C1 segment of cervical spinal cord (tissue), 14 donors: Measurements from ENCODE around the gene TMEM81.

Experiments used
- DNase-seq, 14 donors: peaks; one replicate each; lab custom pipeline; 2025; lab: John Stamatoyannopoulos, UW

TMEM81 gene

DNA sequence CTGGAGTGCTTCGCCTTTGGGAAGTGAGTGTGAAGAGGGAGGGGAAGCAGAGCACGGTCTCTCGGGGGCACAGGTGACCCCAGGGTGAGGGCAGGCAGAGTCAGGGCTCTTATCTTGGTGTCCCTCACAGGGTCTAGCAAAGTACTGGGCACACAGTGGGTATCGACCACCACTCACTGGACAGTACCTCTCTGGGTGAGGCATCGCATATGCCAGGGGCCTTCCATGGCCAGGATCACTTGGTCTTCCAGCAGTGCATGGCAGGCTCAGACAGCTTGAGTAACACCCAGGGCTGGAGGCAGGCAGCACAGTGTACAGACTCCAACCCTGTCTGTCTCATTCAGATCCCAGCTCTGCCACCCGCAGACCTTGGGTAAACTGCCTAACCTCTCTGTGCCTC is 24.6 kb downstream of the TMEM81 start:
- DNase-seq: no peak

DNA sequence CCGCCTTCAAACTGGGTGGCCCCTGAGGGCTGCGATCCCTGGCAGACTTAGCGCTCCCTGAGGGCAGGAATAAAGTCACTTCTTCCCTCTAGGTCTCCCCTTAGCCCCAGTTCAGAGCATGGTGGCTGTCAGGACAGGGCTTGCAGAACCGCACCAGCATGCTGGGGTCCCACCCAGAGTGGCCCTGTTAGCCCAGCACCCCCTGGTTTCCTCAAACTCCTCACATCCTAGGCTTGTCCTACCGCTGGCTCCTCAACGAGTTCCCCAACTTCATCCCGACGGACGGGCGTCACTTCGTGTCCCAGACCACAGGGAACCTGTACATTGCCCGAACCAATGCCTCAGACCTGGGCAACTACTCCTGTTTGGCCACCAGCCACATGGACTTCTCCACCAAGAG is 25.4 kb downstream of the TMEM81 start:
- no peak for DNase-seq

DNA sequence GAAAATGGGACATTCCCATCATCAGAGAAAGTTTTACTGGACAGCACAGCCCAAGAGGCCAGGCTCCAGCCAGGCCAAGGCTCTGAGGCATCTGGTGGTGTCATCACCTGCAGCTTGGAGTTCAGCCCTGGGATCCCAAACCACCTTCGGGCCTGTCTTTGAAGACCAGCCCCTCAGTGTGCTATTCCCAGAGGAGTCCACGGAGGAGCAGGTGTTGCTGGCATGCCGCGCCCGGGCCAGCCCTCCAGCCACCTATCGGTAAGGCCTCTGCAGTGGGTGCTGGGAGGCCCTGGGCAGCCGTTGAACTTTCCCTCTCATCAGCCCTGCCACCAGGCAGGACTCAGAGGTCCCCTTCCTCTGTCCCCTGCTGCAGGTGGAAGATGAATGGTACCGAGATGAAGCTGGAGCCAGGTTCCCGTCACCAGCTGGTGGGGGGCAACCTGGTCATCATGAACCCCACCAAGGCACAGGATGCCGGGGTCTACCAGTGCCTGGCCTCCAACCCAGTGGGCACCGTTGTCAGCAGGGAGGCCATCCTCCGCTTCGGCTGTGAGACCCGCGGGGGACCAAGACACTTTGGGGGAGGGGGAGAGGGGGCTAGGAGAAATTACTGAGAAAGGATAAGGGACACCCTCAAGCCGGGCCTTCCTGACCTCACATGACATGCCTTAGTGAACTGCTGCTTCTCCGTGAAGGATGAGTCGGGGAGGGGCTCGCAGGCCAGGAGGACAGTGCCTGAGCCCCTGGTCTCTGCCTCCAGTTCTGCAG is 26.3 kb downstream of the TMEM81 start:
- no peak for DNase-seq

DNA sequence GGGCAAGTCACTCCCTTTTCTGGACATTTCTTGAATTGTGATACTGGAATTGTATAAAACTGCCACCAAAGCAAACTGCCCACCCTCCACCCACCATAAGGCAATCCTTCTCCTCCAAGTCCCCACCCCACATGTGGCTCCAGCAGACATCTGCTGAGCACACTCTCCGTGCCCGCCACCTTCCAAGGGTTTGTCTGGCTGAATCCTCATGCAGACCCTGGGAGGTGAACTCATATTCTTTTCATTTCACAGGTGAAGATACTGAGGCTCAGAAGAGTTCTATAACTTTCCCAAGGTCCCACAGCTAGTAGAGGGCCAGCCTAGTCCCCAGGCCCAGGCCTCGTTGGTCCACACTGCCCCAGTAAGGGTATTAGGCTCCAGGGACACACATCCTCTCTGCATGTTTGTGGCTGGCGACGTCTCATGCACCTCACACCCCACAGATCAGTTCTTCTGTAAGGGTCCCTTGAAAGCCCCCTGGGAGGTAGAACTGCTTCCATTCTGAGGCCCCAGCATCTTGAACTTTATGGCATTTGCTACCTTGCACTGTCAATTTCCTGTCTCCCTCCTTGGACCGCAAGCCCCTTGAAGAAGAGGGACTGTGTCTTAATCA is 27.2 kb downstream of the TMEM81 start:
- DNase-seq: no peak

DNA sequence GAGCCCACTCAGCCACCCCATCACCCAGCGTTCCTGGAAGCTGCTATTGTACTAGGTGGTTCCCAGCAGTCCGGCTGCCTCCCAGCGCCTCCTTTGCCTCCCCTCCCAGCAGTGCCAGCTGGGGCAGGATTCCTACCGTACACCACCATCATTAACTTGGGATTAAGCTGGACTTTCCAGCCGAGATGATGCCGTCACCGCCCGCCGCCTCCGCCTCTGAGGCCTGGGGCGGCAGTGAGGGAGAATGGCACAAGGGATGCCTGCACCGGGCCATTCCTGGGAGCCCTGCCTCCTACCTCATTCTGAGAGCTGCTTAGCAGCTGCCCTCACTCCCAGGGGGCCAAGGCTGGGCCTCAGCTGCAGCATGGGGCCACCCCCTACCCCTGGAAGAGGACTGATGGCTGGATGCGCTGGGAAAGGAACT is 28.1 kb downstream of the TMEM81 start:
- peak in 1 of 14 donors; percentile 63 for DNase-seq

DNA sequence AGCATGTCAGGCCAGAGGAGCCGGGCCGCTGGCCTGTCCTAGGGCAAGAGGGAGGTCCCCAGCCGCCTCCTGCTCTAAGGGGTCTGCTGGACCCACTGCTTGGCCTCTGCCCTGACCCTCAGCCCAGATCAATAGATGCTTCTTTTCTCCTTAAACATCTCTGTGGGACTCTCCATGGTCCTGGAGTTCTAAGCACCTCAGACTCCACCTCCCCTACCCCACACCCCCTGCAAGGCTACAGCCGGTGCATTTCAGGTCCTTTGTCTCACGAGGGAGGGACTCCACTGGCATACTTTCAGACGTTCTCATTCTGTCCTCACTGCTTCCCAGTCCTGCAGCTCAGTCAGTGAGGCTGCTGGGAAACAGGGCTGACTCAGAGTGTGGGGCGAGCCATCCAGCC is 30.2 kb downstream of the TMEM81 start:
- DNase-seq: peak in 1 of 14 donors; percentile 72

DNA sequence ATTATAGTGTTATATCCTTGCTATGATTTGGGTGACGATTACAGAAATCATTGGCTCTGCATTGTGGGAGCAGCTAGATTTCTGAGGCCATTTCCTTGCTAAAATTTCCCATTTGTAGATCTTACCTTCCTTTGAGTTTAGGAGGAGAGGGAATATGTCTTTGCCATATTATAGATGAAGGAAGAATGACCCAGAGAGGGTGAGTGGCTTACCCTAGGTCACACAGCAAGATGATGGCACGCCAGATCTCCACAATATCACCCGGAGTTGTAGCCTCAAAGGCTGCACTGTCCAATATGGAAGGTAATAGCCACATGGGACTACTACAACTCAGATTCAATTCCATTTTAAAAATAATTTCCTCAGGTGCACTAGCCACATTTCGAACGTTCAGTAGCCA is 31.0 kb downstream of the TMEM81 start:
- no peak for DNase-seq

DNA sequence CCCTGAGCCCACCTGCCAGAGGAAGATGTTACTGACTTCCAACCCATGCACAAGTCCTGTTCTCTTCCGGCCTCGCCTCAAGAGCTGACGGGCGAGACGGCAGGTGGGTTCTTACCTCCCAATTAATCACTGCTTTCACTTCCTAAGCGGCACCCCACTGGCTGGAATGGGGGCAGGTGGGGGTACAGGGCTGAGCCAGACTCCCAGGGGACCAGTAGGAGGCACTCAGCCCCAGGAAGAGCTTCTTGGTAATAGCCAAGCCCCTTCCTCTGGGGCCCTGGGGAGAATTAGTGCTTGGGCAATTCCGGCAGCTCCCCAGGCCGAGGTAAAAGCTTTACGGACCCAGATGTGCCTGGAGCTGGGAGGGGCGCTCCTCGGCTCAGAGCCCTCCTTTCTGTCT is 31.6 kb downstream of the TMEM81 start:
- DNase-seq: no peak

DNA sequence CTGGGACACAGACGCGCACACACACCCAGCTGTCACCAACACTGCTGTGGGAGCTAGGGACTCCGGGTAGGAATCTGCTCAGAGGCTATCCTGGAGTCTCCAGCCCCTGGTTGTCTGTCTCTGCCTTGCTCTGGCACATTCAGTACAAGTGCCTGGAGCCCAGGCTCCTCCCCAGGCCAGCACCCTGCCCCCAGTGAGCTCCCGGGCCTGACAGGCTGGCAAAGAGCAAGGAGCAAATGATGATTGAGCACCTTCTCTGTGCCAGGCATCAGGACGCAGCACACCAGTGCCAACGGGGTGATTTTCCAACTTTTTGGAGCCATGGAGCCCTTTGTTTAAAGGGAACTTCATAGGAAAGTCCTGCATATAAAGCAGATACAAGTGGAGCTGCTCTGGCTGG is 34.8 kb downstream of the TMEM81 start:
- DNase-seq: peak in 10 of 14 donors; percentile 19 to 82 (median 58)

DNA sequence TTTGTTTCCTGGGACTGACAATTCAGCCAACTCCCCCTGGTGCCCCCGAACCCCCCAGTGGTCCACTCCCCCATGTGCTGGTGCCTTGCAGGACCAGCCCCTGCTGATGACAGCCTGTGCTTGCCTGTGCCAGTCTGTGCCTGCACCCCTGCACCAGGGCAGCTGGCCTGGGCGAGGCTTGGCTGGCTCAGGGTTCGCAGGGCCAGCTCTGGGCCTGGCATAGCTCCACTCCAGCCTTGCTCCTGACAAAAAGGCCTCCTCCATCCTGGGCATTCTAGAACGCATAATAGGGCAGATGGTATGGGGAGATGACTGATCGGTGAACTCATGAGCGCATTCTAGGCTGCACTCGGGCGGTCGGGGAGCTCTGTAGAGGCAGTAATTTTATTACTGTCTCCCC is 35.9 kb downstream of the TMEM81 start:
- peak in 13 of 14 donors; percentile 44 to 97 (median 82) for DNase-seq

DNA sequence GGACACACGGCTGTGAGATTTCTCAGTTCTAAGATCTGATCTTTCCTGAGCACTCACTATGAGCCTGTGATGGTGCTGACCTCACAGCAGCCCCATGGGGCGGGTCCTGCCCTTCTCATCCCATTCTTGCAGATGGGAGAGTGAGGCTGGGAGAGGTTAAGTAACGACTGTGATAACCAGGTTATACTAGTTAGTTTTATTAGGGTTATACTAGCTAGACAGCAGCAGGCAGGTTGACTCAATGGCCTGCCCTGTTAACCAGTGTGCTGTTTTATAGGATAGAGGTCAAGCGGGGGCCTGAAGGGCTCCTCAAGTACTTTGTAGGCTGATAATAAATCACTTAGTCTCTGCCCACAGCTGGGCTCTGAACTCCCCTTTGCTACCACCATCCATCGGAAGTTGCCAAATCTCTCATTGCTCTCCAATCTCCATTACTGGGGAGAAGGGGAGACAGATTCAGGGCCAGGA is 36.5 kb downstream of the TMEM81 start:
- peak in 4 of 14 donors; percentile 68 to 77 (median 70) for DNase-seq

DNA sequence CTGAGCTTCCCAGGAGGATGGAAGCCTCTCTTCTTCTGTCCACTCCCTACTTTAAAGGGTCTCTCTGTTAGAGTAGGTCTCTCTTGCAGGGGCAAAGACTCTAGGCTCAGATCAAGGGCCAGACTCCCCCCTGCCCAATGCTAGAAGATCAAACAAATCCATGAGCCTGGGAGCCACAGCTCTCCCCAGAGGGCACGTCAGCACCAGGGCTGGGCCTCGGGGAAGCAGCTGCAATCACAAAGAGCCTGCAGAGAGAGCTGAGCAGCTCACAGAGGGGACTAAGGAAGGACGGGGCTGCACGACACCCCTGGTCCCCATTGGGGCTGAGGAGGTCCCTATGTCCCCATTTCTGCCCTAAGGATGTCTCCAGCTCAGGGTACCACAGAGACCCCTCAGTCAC is 37.4 kb downstream of the TMEM81 start:
- peak in 7 of 14 donors; percentile 33 to 84 (median 68) for DNase-seq

DNA sequence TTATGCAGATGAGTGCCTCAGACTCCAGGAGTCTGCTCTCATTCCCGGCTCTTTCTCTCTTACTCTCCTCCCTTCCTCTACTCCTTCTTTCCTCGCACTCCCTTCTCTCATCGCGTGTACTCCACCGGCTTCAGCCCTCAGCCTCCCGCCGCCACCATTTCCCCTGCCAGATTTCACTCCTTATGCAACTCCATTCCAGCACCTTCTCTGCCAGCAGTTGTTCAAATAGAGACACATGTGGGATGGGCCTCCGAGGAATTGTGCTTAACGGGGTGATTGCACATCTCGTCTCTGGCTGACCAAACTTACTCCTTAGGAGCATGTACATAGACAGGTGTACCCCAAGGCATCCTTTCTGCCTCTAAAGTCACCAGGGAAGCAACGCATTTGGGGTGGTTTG is 39.1 kb downstream of the TMEM81 start:
- no peak for DNase-seq

DNA sequence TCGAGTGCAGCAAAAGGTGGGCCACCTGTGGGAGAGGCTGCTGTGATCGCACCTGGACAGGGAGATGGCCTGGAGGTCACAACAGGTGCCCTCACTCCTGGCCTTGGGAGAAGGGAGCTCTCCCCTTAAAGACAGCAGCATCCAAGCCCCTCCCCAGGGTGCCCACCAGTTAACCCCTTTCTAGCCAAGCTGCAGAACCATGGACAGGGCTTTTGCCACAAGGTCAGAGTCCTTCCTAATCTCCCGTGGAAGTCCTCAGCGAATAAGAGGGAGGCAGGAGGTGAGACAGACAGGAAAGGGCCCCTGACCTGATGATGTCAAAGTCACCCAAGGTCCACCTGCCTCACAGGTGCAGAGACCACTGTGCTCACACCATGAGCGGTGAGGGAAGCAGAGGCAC is 39.5 kb downstream of the TMEM81 start:
- no peak for DNase-seq

DNA sequence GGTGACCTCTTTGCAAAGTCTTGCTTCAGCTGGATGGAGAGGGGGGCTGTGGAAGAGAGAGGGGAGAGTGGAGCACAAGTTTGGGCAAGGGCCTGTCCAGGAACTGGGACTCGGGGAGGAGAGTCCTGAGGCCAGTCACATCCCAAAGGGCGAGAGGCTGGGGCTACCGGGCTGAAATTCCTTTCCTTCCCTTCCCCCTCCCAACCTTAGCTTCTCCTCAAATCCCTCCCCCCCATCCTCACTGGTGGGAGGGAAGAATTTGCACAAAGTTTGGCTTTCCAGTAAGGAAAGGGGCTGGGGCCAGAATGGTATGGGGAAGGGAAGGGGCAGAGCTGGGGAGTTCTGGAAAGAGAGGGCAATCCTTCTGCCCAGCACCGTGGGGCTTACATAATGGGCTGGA is 40.4 kb downstream of the TMEM81 start:
- DNase-seq: no peak

DNA sequence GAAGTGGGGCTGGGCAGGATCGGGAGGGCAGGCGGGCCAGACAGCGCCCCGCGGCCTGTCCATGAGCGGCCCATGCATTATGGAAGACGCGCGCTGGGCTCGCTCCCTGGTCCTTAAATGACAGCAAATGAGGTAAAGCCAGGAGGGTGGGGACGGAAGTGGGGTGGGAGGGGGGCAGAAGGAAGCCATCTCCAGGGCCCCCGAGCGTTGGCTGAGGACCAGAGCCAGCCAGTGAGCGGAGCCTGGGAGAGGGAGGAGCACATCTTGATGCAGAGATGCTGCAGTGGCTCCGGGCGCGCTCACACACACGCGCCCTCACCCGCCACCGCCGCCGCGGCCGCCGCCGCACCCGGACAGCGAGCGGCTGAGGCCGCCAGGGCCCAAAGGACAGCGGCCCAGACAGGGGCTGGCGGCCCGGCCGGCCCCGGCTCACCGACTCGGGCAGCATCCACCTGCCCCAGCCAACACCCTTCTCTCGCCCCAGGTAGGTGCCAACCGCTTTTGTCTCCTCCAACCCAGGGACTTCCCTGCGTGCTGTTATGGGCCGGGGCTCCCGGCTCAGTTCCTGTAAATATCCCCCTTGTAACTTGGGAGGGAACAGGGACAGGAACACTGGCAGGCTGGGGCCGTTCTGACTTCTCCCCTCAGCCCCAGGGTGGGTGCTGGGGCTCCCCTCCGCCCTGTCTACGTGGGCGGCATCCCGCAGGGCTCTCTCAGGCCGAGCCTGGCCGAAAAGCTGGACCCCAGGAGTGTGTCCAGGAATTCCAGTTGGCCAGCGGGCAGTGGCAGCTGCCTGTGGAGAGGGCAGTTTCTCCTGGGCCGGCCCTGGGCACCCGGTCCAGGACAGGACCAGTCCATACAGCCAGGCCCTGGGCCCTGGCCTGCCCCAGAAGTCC is 41.1 kb downstream of the TMEM81 start, which contains the start of gene CNTN2:
TSS of gene CNTN2 (plus strand) at position 302 of the 896 bp plus-strand sequence. CDS start 9,974 bp downstream, outside the sequence.
- DNase-seq: peak in 12 of 14 donors; percentile 41 to 88 (median 70)

DNA sequence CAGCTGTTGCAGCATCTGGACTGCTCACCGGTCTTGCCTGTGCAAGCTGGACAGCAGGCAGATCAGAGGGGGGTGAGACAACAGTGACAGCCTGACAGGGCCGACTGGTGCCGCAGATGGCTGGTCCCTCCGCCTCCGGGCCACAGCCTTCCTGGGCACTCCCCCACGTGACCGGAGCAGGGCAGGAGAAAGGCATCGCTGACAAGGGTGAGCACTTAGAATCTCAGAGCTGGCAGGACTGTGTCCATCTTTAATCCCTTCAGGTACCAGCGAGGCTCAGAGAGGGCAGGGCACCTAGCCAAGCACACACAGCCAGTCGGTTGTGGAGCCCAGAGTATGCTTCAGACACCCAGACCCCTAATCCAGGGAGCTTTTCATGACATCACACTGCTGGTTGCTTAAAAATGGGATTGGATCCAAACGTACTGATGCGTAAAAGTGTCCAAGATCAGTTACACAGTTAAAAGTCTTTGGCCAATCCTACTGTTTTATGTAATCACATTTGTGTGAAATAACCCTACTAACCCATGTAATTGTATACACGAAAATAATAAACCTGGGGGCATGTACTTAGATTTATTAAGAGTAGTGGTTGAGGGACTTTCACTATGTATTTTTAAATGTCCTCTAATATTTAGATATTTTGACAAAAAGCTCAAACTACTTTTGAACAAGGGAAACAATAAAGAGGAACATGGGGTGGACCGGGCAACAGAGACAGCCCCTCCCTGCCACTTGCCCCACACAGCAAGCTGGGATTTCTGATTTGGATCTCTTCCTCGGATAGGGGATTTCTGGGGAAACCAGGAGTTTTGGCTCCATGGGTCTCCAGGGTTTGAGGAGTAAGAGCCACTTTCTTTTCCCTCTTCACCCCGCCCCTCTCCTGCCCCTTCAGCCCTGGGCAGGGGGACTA is 42.0 kb downstream of the TMEM81 start:
- peak in 9 of 14 donors; percentile 27 to 91 (median 49) for DNase-seq

DNA sequence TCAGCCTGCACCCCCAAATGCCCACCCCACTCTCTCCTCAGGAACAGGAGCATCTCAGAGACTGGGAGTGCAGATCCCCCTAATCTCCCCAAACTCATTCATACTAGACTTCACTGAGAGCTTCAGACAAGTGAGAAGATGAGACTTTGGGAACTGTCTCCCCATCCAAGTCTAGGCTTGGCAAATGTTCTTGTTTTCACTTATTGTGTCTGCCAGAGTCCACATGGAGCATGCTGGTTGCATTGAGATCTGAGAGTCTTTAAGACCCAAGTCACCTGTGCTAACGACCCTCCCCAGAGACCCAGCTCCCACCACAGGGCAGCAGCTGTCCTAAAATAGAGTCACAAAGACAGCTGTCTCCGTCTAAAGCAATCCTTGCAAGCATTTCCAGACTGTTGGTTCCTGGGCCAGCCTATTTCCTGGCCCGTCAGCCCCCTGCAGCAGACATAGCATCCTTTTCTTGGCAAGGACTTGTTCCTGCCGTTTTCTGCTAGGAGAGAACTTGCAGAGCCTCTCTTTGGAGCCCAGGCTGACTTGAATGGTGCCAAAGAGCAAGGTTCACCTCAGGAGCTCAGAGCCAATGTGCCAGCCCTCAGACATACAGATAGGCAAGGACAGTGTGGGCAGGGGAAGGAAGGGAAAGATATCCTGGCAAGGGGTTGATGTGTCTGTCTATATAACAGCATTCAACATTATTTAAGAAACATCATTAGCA is 43.1 kb downstream of the TMEM81 start:
- peak in 1 of 14 donors; percentile 52 for DNase-seq

DNA sequence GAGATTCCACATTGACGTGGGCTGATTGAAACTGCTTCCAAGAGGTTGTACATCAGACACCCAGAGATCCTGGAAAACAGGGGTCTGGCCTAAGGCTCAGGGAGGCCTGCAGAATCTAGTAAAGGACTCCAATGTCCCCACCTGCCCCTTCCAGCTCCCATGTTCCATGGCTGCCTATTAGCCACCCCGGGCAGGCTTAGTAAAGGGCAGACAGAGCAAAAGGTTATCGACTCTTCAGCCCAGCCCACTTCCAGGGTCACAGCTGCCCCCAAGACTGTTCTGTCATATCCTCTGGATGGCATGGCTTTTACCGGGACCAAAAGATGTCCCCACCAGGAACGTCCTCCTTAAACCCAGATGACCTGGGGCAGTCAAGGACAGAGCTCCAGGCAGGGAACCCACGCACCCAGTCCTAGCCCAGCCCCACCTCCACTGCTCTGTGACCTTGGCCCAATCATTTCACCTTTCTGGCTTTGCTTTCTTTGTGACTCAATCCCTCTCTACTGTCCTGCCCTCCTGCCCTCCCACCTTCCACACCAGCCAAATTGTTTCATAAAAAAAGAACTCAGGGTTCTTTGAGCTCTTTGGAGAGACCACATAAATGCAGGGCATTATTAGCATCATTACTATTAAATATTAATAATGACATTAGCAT is 46.0 kb downstream of the TMEM81 start:
- no peak for DNase-seq

DNA sequence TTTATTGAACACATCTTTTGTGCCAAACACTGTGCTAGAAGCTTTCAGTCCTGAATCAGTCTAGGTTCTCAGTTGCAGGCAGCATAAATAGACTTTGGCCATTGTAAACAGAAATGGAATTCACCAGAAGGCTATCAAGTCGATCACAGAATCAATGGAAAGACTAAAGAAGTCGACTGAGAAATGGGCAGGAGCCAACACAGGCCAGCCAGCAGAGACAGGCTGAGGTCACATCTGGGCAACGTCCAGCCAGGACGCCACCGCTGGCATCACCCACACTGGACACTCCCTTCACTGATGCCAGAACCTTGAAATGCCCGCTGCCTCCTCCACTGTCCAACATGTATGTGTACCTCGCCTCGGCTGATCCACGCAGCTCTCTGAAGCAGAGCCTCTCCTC is 46.7 kb downstream of the TMEM81 start:
- peak in 2 of 14 donors; percentile 29 to 34 for DNase-seq
